ENCODE measurements around the gene CDHR2.

Gene CDHR2

DNA sequence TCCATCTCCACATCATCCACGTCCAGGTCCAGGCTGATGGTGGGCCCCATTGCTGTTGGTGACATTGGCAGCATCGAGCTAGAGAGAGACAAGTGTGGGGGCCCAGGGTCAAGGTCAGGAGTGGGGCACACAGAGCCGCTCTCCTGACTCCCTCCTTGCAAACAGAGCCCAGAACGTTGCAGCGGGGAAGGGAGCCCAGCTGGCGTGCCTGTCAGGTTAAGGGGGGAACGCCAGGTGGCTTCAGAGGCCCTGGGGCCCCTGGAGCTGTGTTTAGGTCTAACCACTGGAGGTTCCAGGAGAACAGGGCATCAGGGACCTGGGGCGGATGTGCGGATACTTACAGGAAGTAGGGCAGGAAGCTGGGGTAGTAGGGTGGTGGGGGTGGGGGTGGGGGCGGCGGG, 19.4 kb upstream of the CDHR2 start:
- DNase-seq, result peak; percentile 69

DNA sequence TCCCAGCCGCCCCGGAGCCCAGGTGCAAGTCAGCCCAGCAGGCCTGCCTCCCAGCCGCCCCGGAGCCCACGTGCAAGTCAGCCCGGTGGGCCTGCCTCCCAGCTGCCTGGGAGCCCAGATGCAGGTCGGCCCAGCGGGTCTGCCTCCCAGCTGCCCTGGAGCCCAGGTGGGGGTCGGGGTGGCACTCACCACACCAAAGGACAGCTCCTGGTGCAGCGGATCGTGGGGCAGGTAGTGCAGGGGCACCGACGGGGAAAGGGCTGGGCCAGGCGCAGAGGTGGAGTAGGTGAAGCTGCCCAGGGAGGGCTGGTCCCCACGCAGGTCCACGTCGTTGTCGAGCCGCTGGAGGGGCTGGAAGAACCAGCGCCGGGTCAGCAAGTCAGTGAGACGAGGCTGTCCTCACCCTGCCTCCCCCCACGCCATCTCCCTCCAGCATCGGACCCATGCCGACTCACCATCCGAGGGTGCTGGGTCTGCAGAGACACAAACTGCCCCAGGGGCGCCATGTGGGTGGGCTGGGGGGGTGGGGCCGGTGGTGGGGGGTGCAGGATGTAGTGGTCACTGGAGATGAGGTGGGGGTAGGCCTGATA, 18.7 kb upstream of the CDHR2 start:
- no peak for DNase-seq

DNA sequence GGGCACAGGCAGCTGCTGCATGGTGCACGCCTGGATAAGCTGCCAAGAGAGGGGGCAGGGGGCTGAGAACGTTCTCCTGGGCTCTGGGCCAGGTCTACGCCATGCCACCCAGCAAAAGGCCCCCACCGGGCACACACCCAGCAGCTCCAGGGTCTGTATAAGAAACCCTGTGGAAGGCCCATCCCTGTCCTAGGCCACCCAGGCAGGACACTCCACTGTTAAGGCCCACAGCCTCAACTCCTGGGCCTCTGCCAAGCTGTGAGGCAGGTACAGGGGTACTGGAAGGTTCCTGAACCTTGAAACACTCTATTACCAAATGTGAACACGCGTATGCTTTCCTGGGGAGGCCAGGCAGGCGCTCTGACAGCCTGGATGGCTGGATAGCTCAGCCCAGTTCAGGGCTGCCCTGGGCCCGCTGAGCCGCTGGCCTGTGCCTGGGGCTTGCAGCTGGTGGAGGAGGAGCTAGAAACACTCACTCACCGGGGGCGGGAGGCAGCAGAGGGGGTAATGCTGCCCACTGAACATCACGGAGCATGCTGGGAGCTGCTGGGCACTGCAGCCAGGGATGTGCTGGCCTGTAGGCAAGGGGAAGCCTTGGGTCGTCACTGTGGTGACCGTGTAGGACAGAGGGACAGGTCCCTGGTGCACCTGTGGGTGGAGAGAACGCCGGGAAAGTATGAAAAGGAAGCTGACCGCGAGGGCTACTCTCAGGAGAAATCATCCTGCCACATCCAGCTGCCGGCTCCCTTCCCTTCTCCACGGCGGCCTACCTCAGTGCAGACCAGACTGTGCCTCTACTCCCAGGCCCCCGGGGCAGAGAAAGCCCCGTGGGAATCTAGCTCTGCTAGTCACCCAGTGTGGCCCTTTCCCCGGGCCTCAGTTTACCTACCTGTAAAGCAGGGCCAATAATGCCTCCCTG, 17.9 kb upstream of the CDHR2 start:
- peak; percentile 0 for DNase-seq

DNA sequence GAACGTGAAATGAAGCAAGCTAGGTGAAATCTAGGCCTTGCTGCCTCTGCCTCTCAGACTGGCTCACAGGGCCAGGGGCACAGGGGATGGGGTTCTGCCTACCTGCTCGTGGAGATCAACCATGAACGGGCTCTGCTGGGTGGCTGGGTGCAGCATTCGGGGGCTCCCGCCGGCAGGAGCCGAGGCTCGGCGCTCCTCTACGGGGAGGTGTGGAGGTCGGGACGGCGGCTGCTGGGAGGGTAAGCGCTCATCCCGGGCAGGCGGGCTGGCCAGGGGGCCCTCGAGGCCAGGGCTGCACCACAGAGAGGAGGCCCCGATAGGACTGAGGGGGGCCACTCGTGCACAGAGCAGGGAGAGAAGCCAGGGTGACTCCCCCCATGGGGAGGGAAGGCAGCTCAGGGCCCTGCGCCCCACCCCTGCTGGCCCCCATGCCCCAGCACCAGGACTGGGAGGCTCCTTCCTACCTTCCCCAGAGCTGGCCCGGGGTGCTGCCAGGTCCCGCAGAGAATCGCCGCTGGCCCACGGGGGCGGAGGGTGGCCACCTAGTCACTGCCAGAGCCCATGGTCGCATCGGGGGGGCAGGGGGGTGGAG, 17.1 kb upstream of the CDHR2 start:
- no peak for DNase-seq

DNA sequence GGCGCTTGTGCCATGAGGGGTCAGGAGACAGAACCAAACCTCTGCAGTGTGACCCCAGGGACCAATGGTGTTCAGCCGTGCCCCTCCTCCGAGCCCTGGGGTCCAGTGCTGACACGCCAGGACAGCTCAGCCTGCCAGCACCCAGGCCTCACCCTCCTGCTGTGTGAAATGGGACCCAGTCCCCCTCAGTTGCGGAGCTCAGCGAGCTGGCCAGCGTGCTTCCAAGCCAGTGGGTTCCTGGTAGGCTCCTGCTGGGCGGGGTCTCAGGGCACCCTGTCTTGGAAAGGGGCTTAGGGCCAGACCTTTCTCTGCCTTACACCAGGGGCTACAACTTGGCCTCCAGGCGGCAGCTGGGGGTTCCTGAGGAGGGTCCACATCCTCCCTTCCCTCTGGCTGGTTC, 16.3 kb upstream of the CDHR2 start:
- DNase-seq, result no peak

DNA sequence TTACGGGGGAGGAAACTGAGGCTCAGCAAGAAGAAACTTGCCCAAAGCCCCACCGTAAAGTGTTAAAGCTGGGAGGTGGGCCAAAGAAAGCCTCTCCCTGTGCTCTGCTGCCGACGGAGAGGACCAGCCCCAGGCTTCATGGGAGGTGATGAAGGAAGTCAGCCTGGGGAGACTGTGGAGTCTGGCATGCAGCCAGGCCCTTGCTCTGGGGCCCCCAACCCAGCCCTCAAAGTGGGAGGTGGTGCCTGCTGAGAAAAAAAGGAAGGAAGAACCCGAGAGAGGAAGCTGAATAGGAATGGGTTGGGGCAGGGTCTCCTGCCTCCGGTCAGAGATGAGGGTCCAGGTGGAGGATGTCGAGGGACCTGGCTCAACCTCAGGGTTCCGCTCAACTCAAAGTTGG, 15.8 kb upstream of the CDHR2 start:
- DNase-seq, result peak; percentile 26

DNA sequence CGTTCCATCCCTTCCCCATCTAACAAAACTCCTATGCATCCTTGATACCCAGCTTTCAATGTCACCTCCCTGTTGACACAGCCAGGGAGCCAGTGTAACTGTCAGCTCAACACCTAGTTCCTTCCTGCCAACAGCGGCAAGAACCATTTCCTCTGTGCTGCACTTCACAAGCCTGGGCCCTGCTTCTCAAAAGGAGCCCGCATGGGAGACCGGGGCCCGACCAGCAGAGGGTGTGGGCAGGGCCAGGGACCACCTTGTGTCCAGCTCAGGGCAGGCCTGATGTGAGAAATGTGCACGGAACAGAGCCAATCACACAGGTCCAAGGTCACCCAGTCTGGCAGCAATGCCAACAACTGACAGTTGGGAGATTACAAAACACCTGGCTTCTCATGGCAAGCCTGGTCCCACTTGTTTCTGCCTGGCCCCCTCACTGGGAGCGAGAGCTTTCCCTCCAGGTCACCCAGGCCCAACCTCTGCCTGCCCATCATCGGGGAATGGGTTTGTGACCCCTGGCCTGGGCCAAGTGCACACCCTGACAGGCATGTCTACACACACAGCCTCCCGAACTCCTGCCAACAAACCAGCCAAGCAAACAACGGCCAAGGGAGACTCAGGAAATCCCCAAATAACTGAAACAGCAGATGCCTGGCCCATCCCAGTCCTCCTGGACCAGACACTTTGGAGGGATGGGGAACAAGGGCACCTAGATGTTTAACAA, 15.1 kb upstream of the CDHR2 start:
- peak; percentile 45 for DNase-seq

DNA sequence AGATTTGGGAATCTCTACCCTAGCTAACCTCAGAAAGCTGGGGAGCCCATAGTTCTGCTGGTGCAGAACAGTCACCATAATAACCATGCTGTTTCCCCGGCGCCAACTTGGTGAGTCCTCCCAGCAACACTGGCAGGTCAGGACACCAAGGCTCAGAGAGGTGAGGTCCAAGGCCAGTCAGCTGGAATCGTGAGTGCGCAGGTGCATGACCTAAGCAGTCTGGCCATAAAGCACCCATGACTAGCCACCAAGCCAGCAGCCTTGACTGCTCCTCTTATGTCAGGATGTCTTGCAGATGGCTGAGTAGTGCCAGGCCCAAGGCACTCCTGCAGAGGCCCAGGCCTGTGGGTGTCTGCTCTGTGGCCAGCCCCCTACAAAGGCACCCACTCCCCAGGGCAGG, 14.5 kb upstream of the CDHR2 start:
- no peak for DNase-seq

DNA sequence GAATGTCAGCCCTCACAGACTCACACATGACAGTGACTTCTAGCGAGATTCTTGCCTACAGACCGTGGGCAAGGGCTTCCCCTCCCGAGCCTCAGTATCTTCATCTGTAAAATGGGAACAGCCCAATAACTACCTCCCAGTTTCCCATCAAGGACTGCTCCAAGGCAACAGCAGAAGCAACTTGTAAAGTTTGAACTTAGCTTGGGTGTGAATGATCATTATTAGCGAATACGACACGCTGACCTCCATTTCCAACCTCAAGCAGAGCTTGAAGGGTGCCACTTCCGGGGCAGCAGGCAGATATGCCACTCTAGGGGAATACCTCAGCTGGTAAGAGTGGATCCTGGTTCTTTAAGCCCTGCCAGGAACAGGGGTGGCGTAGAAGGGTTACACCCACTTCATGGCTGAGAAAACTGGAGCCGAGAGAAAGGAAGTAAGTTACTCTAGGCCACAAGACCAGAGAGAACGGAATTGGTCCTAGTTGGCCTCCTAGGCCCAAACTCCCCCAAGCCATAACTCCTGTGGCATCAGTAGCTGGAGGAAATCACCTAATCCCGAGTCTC, 14.0 kb upstream of the CDHR2 start:
- peak; percentile 54 for DNase-seq

DNA sequence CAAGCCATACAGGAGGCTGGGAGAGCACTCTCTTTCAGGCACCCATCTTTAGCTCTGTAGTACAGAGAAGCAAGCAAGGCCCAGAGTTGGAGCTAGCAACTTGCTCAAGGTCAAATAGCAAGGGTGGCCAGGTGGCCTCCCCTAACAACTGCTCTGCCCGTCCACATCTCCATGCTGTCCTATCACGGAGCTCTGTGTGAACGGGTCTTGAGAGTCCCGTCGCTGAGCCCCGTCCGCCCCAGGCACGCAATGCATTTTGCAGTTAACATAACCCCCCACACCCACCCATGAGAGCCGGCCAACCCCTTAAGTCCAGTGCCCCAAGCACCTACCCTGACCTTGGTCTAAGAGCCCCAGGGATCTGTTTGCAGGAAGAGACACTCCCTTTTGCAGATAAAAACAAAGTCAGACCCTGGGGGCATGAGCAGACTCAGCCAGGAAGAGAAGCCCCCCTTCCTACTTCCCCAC, 13.4 kb upstream of the CDHR2 start:
- DNase-seq, result no peak

DNA sequence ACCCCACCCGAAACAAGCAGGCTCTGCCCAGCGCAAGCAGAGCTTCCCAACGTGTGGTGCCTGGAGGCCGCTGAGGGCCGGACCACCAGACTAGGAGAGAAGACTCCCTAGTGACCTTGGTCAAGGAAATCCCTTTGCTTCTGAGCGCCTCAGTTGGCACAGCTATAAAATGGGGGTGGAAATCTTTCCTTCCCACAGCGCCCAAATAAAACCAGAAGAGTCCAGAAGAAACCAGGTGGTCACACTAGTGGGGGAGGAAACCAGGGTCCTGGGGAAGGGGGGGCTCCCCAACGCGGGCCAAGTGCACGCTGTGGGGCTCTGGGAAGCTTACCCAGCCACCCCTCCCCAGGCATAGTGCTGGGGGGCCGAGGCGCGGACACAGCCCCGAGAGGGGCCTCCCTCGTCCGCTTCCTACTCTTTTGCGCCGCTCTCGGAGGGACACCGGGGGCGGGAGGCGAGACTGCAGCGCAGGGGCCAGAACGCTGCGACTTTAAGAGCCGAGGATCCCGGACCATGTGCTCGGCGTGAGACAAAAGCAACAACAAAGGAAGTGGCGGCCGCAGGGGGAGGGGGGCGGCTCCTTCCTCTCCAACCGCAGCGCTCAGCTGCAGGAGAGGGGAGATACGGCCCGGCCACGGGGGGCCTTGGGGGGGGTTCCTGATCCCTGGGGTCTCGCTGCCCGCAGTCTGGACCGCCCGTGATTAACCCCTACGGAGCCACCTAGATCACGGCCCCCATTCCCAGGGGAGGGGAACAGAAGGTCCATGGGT, 12.8 kb upstream of the CDHR2 start:
- peak; percentile 78 for DNase-seq

DNA sequence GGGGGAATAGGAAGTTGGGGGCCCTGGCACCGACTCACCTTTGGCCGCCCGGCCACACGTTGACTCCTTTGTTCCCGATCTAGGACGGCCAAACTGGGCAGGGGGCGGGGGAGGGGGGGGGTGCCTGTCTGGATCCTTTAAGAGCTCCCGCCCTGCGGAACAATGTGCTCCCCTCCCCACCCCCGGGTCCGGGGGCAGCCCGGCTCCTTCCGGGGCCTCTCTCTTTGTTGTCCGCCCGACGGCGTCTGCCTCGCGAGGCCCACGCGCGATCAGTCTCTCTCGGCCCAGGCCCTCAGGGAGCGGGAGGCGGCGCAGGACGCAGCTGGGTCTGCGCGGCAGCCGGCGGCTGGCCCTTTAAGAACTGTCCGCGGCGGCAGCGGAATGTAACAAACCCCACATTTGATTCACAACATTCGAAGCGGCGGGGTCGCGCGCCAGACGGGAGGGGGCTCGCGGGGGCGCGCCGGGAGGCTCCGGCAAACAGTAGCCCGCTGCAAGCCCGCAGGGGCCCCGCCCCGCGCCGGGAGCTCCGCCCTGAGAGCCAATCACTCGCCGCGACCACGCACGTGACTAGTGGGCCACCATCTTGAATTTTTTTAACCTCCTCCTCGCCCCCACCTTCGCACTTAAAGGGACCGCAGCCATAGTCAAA, 12.1 kb upstream of the CDHR2 start, which contains the start of gene RNF44:
Gene RNF44, minus strand, starts transcription at position 501 of the 652 bp plus-strand sequence. CDS start 4,930 bp downstream, outside the sequence.
- DNase-seq, result peak; percentile 98

DNA sequence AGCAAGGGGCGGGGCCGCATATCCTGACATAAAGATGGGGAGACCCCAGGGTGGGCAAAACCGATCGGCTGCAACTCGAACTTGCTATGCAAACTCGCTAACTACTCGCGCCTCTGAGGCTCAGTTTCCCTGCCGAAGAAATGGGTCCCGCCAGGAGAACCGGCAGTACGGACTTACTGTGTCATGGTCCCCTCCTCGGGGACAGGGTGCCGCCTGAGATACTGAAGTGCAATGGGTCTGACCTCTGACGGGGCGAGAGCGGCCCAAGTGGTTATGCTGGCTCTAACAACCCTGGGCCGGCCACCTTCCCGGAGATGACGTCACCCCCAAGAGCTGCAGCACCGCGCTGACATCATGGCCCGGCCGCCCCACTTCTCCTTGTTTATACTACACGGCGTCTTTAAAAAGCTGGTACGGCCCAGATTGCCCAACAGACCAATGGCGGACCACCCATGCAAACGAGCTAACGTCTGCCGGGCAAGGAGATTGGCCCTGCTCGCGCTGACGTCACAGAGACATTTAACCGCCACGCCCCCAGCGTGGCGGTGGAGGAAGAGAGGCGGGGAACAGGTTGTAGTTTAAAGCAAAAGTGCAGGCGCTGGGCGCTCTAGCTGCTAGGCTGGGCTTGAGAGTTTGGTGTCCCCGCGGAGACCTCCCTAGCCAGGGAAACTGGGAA, 11.4 kb upstream of the CDHR2 start:
- peak; percentile 100 for DNase-seq

DNA sequence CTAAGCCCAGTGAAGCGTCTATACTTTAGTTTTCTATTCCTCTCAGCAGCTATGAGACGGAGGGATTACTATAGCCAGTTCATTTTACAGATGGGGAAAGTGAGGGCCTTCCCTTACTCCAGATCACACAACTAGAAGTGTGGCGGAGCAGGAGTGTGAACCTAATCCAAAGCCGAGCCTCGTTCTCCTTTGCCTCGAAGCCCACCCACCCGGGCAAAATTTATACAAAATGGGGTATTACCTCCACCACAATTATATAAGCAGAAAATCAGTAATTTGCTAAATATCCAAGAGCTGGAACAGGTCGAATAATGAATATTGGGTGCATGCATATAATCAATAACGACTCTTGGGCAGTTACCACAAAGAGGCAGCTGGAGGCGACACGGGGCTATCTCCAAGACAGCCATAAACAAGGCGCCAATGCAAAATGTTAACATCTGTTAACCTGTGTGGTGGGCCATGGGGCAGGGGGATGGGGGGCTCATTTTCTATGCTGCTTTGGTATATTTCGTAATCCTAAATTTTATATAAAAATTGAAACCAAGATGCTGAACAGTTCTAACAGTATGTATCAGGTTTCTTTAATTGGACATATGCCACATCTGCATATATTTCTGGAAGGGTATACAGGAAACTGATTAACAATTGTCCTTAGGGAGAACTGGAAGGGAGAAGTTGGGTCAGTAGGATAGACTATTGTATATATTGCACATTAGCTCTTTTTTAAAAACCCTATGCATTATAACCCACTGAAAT, 10.7 kb upstream of the CDHR2 start:
- DNase-seq, result no peak

DNA sequence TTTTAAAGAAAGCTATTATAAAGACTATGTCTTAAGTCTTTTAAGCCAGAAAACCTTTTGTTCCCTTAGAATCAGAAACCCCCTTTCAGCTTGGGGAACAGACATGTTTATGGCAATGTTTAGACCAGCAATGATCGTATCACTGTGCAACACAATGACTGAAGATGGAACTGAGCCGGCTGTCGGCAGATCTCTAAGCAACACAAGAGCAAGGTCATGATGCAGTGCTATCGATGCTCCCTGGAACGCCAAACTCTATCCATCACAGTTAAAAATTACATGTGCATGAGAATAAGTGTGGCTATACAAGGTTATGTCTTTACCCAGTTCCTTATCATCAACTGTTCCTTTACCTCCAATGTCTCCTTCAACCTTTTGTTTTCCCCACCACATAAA, 10.2 kb upstream of the CDHR2 start:
- DNase-seq, result no peak

DNA sequence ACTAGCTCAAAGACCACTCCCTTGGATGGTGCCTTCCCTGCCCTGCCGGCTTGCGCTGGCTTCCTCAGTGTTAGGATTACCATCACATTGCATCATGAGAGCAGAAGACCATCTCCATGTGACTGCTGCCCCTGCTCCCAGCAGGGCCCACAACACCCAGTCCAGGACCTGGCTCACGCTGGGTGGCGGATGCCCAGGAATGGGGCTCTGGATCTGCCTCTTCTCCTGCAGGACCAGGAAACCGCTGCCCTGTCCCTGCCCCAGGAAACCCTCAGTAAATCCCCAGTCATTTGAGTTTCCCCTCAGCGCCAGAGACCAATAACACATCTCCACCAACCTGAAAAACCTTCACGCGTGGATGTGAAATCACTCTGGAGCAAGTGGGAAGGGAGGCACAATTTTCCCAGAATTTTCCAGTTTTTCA, 8.7 kb upstream of the CDHR2 start:
- no peak for DNase-seq

DNA sequence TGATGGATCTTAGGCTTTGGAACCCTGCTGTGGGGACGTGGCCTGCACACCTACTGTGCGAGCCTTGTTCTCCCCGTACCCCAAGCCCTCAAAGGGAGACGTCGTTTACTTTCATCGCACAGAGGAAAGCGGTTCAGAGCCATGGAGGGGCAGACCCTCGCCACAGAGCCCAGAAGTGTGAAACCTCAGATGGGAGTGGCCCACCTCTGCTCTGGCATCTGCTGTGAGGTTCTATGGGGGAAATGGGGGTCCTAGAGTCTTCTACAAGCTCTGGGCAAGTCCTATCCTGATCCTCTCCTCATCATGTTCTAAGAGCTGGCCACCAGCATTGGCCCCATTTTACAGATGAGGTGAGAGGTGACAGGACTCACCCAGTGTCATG, 8.2 kb upstream of the CDHR2 start:
- no peak for DNase-seq

DNA sequence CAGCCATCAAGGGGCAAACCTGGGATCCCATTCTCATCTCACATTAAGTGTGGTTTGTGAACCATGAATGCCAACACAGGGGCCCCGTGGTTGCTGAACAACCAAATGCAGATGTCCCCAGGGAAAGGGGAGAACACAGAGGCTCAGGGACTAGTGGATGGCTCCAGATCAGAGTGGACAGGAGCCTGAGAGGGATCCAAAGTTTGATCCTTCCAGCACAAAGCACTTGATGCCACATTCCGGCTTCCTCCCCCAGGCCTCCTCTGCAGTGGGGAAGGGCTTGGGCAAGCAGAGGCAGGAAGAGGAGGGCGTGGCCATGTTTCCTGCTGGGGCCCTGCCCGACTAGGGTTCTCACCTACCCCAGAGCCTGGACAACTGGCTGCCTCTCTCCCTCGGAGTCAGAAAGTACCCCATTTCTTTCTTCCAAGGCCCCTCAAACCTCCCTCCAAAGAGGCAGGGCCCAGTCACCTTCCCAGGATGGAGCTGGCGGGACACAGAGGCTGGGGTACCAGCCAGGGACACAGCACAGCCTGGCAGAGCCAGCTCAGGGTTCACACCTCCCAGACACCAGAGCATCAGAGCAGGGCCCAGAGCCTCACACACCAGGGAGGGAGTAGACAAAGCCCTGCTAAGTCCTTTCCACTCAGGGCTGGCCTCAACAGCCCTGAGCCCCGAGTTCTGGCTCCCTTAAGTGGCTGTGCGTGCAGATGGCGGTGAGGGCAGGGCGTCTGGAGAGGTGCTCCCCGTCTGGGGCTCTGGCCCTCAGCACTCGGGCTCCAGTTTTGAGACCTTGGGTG, 7.6 kb upstream of the CDHR2 start:
- DNase-seq, result peak; percentile 74

DNA sequence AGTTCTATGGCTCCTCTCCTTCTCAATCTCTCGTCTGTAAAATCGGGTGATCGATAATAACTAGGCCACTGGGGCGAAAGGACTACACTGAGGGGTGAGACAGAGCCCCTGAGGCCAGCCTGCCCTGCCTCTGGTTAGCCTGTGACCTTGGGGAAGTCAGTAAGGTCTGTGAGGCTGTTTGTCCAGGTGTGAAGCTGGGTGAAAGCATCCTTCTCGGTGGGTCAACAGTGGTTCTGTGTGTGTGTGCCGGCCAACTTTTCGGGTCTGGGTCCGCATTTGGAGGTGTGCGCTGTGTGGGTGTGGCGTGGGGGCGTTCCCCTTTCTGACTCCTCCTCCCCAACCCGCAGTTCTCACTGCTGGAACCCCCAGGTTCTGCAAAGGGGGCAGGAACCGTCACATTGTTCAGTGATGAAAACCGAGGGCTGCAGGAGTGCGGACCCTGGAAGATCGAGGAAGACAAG, 7.0 kb upstream of the CDHR2 start:
- peak; percentile 69 for DNase-seq

Measured in CD4-positive, alpha-beta T cell treated with Interferon gamma for 1 hour (primary cell).